DOHH2 (cell line): ENCODE measurements around the gene HSBP1L1.

Experiments
- H3F3A ChIP-seq: fragments of 200-600 bp; sonication (generic), shearing (Covaris generic); 2 replicates; pipeline ENCODE4 v1.6.0; 2016; ENCODE audit warnings: antibody characterized with exemption, mild to moderate bottlenecking; ENCODE audit not compliant: control insufficient read depth, insufficient read depth
- H3K27ac ChIP-seq: fragments of 200-600 bp; sonication (generic); 2 replicates; pipeline ENCODE4 v1.5.1; 2014; ENCODE audit warnings: low read depth, mild to moderate bottlenecking, low read length, moderate library complexity
- H3K27me3 ChIP-seq: fragments of 200-600 bp; sonication (generic); 2 replicates; pipeline ENCODE4 v1.6.1; 2014; ENCODE audit warnings: mild to moderate bottlenecking, low read length, mixed read lengths; ENCODE audit not compliant: control insufficient read depth
- H3K36me3 ChIP-seq: fragments of 200-600 bp; sonication (generic); 2 replicates; pipeline ENCODE4 v1.6.1; 2014; ENCODE audit warnings: mild to moderate bottlenecking, low read length, moderate library complexity, mixed read lengths; ENCODE audit not compliant: control insufficient read depth
- H3K4me1 ChIP-seq: fragments of 200-600 bp; sonication (generic); 2 replicates; pipeline ENCODE4 v1.6.1; 2014; ENCODE audit warnings: mild to moderate bottlenecking, low read length, mixed read lengths; ENCODE audit not compliant: control insufficient read depth
- H3K4me2 ChIP-seq: fragments of 200-600 bp; sonication (generic); 2 replicates; pipeline ENCODE4 v1.6.0; 2014; ENCODE audit warnings: mild to moderate bottlenecking, low read length, moderate library complexity
- H3K4me3 ChIP-seq: fragments of 200-600 bp; sonication (generic); 2 replicates; pipeline ENCODE4 v1.5.1; 2014; ENCODE audit warnings: mild to moderate bottlenecking, low read length, mixed read lengths
- H3K79me2 ChIP-seq: fragments of 200-600 bp; sonication (generic); 2 replicates; pipeline ENCODE4 v1.6.1; 2014; ENCODE audit warnings: mild to moderate bottlenecking, low read length, mixed read lengths; ENCODE audit not compliant: control insufficient read depth
- H3K9me2 ChIP-seq: fragments of 200-600 bp; sonication (generic); replicated peaks from 2 replicates; pipeline ENCODE4 v1.6.1; 2014; ENCODE audit warnings: mild to moderate bottlenecking, low read length, mixed read lengths; ENCODE audit not compliant: control insufficient read depth
- H3K9me3 ChIP-seq: fragments of 200-600 bp; sonication (generic); 2 replicates; pipeline ENCODE4 v1.6.1; 2014; ENCODE audit warnings: antibody characterized with exemption, low read length, mixed read lengths; ENCODE audit not compliant: control insufficient read depth, insufficient read depth
- H4K20me1 ChIP-seq: fragments of 200-600 bp; sonication (generic); 2 replicates; pipeline ENCODE4 v1.6.0; 2014; ENCODE audit warnings: low read depth, mild to moderate bottlenecking, antibody characterized with exemption, low read length, moderate library complexity; ENCODE audit not compliant: control insufficient read depth, insufficient read depth
- CTCF ChIP-seq: fragments of 200-600 bp; sonication (generic); IDR thresholded peaks from one replicate; pipeline ENCODE4 v1.5.1; 2014; ENCODE audit warnings: antibody characterized with exemption, mild to moderate bottlenecking, low read depth, low read length; ENCODE audit not compliant: poor library complexity, severe bottlenecking
- EZH2phosphoT487 ChIP-seq: fragments of 200-600 bp; sonication (generic); IDR thresholded peaks from 2 replicates; pipeline ENCODE4 v1.6.1; 2017; ENCODE audit warnings: borderline replicate concordance, mild to moderate bottlenecking, antibody characterized with exemption, low read length, moderate library complexity, mixed read lengths

The HSBP1L1 gene

GRCh38 chr18:79940126-79940813, 24.2 kb upstream of the HSBP1L1 start:
- Histone ChIP-seq H3K9me3 (no peaks in the 10 kb centered on the region), H3K4me3 (no peak overlapping the region), H3K27ac (no peak overlapping the region), H3K9me2 (no peaks in the 10 kb centered on the region), H4K20me1 (peaks cover 9% of the 10 kb centered on the region), H3K4me2 (no peak overlapping the region), H3K36me3 (peaks cover 64% of the 10 kb centered on the region), H3K79me2 (peaks cover 89% of the 10 kb centered on the region), H3K4me1 (peaks cover 15% of the 10 kb centered on the region), H3K27me3 (no peaks in the 10 kb centered on the region), H3F3A (no peaks in the 10 kb centered on the region)
- TF ChIP-seq CTCF (no peak), EZH2phosphoT487 (no peak)

GRCh38 chr18:79940814-79941472, 23.5 kb upstream of the HSBP1L1 start:
- Histone ChIP-seq H3K4me3 (no peak overlapping the region), H3K27me3 (no peaks in the 10 kb centered on the region), H4K20me1 (peaks cover 10% of the 10 kb centered on the region), H3K4me1 (peaks cover 22% of the 10 kb centered on the region), H3K4me2 (no peak overlapping the region), H3K27ac (no peak overlapping the region), H3K79me2 (peaks cover 89% of the 10 kb centered on the region), H3K36me3 (peaks cover 59% of the 10 kb centered on the region), H3K9me3 (no peaks in the 10 kb centered on the region), H3F3A (no peaks in the 10 kb centered on the region), H3K9me2 (no peaks in the 10 kb centered on the region)
- TF ChIP-seq CTCF: no peak
- no peak for TF ChIP-seq EZH2phosphoT487

GRCh38 chr18:79941473-79942119, 22.8 kb upstream of the HSBP1L1 start:
- Histone ChIP-seq H4K20me1 (peaks cover 10% of the 10 kb centered on the region), H3K4me1 (peaks cover 28% of the 10 kb centered on the region)

More at GRCh38 chr18:79941473-79942119, 22.8 kb upstream of the HSBP1L1 start:
- Histone ChIP-seq H3F3A (no peaks in the 10 kb centered on the region), H3K9me3 (no peaks in the 10 kb centered on the region), H3K27me3 (no peaks in the 10 kb centered on the region), H3K9me2 (no peaks in the 10 kb centered on the region), H3K36me3 (peaks cover 59% of the 10 kb centered on the region), H3K27ac (no peak overlapping the region), H3K4me3 (no peak overlapping the region), H3K4me2 (no peak overlapping the region), H3K79me2 (peaks cover 89% of the 10 kb centered on the region)
- TF ChIP-seq CTCF: no peak
- TF ChIP-seq EZH2phosphoT487: no peak
